Measurements from ENCODE around the gene PTK6.

- TF ChIP-seq CTCF (conservative IDR thresholded peaks at IDR 0.05; ENCODE audit: low read length) (no peak), EZH2phosphoT487 (IDR thresholded peaks at IDR 0.05; ENCODE audit: borderline replicate concordance, low read depth, low read length) (no peak)
Observed at GRCh38 chr20:63482021-63482587, 55.1 kb downstream of the PTK6 start.
